ENCODE measurements around the gene UFSP1. TPM values are rescaled to one million over a fixed set of nuclear protein-coding genes. Genes with fewer than 3 reads are reported as not detected.

The UFSP1 gene
- 3.7 to 7.5 TPM (median 5.2 TPM) in 5 replicates for total RNA-seq (2022; extraction: Qiagen RNA extraction)

GRCh38 chr7:100888988-100889750 is at the start of gene UFSP1:
TSS of gene UFSP1 (minus strand) at chr7:100889715. CDS start at chr7:100889271, 444 bp downstream.

GRCh38 chr7:100895701-100895955 is 6.1 kb upstream of the UFSP1 start, which contains the start of gene ACHE:
TSS of gene ACHE (minus strand) at chr7:100895888. CDS start at chr7:100894232, 1,656 bp downstream.

GRCh38 chr7:100874577-100875355 is 14.7 kb downstream of the UFSP1 start, which contains the start of gene SRRT:
TSS of gene SRRT (plus strand) at chr7:100875103. CDS start at chr7:100875591, 488 bp downstream.

GRCh38 chr7:100867040-100867775 is 22.3 kb downstream of the UFSP1 start, which contains the start of gene TRIP6:
TSS of gene TRIP6 (plus strand) at chr7:100867387. CDS start at chr7:100867498, 111 bp downstream.

GRCh38 chr7:100852048-100852872 is 37.3 kb downstream of the UFSP1 start, which contains the start of gene SLC12A9:
TSS of gene SLC12A9 (plus strand) at chr7:100852713. CDS start at chr7:100854198, 1,485 bp downstream.

Other genes with a start within 250 kb of the UFSP1 start
- 1.9 to 3.4 TPM (median 2.8 TPM) in 5 replicates for gene TFR2, start 248.2 kb downstream of the UFSP1 start, total RNA-seq (2022; extraction: Qiagen RNA extraction)
- gene ACTL6B, start 233.3 kb downstream of the UFSP1 start, total RNA-seq (2022; extraction: Qiagen RNA extraction): not detected in 5 replicates
- 168 to 270 TPM (median 258 TPM) in 5 replicates for gene GNB2, start 216.0 kb downstream of the UFSP1 start, total RNA-seq (2022; extraction: Qiagen RNA extraction)
- 11.9 to 22.9 TPM (median 22.7 TPM) in 5 replicates for gene GIGYF1, start 195.5 kb downstream of the UFSP1 start, total RNA-seq (2022; extraction: Qiagen RNA extraction)
- 77.9 to 104 TPM (median 98.3 TPM) in 5 replicates for gene POP7, start 183.6 kb downstream of the UFSP1 start, total RNA-seq (2022; extraction: Qiagen RNA extraction)
- not detected in 5 replicates for gene EPO, start 169.2 kb downstream of the UFSP1 start, total RNA-seq (2022; extraction: Qiagen RNA extraction)
- gene ZAN, start 156.1 kb downstream of the UFSP1 start, total RNA-seq (2022; extraction: Qiagen RNA extraction): not detected in 5 replicates
- gene EPHB4, start 62.2 kb downstream of the UFSP1 start, total RNA-seq (2022; extraction: Qiagen RNA extraction): 39.2 to 47.9 TPM (median 46.5 TPM) in 5 replicates
- gene SLC12A9, start 37.0 kb downstream of the UFSP1 start, total RNA-seq (2022; extraction: Qiagen RNA extraction): 11.7 to 18.4 TPM (median 16.6 TPM) in 5 replicates
- 44.2 to 63.5 TPM (median 57.8 TPM) in 5 replicates for gene TRIP6, start 22.3 kb downstream of the UFSP1 start, total RNA-seq (2022; extraction: Qiagen RNA extraction)
- gene SRRT, start 14.6 kb downstream of the UFSP1 start, total RNA-seq (2022; extraction: Qiagen RNA extraction): 125 to 149 TPM (median 146 TPM) in 5 replicates
- 2.1 to 2.7 TPM (median 2.5 TPM) in 5 replicates for gene ACHE, start 6.2 kb upstream of the UFSP1 start, total RNA-seq (2022; extraction: Qiagen RNA extraction)
- 14.0 to 19.4 TPM (median 17.8 TPM) in 5 replicates for gene MUC3A, start 59.8 kb upstream of the UFSP1 start, total RNA-seq (2022; extraction: Qiagen RNA extraction)
- 15.1 to 20.6 TPM (median 20.0 TPM) in 5 replicates for gene MUC12, start 79.8 kb upstream of the UFSP1 start, total RNA-seq (2022; extraction: Qiagen RNA extraction)
- 0.02 to 0.14 TPM (median 0.02 TPM) in 5 replicates for gene MUC17, start 130.4 kb upstream of the UFSP1 start, total RNA-seq (2022; extraction: Qiagen RNA extraction)
- 10.5 to 14.9 TPM (median 12.8 TPM) in 5 replicates for gene TRIM56, start 195.8 kb upstream of the UFSP1 start, total RNA-seq (2022; extraction: Qiagen RNA extraction)
- 1,104 to 1,398 TPM (median 1,160 TPM) in 5 replicates for gene SERPINE1, start 237.4 kb upstream of the UFSP1 start, total RNA-seq (2022; extraction: Qiagen RNA extraction)

Measured in A549 treated with CORT108297 at 1 μM for 4 hours (cell line).